ENCODE measurements around the gene UBALD1. TPM values are rescaled to one million over a fixed set of nuclear protein-coding genes. Genes with fewer than 3 reads are reported as not detected.

The UBALD1 gene

DNA sequence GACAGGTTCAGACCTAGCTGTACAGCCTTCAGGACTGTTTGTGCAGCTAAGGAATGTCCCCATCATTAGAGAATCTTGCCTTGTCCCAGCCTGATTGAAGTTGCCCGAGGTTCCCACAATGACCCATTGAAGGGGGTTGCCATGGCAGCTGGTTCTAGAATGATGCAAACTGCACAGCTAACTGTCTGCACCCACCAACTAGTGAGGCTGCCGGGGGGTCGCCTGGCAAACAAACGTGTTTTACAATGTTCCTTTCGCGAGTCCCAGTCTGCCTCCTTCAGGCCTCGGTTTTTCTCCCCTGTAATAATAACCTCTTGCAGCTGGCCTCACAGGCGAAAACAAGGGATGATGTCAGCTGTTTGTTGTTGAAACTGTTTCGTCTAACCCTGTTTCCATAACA is 53.1 kb downstream of the UBALD1 start:
- H2AFZ ChIP-seq (ENCODE audit: low read depth, low read length), result no peak overlapping the region
- H2BK15ac ChIP-seq (ENCODE audit: low read depth, poor library complexity, severe bottlenecking), result no peak overlapping the region
- no peak overlapping the region for H3K9ac ChIP-seq (ENCODE audit: low read length)
- H3K4me3 ChIP-seq (ENCODE audit: insufficient read depth in 1 of 2, low read depth in 1 of 2, low read length in 2 of 2), result no peak overlapping the region
- H3K23ac ChIP-seq (ENCODE audit: low read length in 2 of 2), result no peak overlapping the region
- no peak overlapping the region for H4K91ac ChIP-seq (ENCODE audit: low read length)
- peaks cover 6% of the 10 kb centered on the region for H3K4me1 ChIP-seq (ENCODE audit: control insufficient read depth, insufficient read depth, low read depth, low read length)
- no peak overlapping the region for H3K4me2 ChIP-seq (ENCODE audit: low read length, poor library complexity, severe bottlenecking)
- 71% methylated on average over 7 of the region's 9 CpGs for WGBS
- H4K8ac ChIP-seq (ENCODE audit: low read length), result no peak overlapping the region
- H2BK5ac ChIP-seq (ENCODE audit: low read depth, low read length, poor library complexity, severe bottlenecking), result no peak overlapping the region
- H3K9me3 ChIP-seq (ENCODE audit: control insufficient read depth, low read length), result no peaks in the 10 kb centered on the region
- no peaks in the 10 kb centered on the region for H3K36me3 ChIP-seq (ENCODE audit: control insufficient read depth in 1 of 2, insufficient read depth in 2 of 2, low read depth in 1 of 2, low read length in 2 of 2)
- no peak overlapping the region for H2AK5ac ChIP-seq (ENCODE audit: low read length, severe bottlenecking)
- H3K27me3 ChIP-seq (ENCODE audit: control insufficient read depth in 1 of 2, insufficient read depth in 1 of 2, low read length in 2 of 2), result peaks cover 16 to 37% of the 10 kb centered on the region in 2 experiments
- H3K4ac ChIP-seq (ENCODE audit: low read depth in 1 of 2, low read length in 2 of 2), result no peak overlapping the region
- DNase-seq, result no peak
- H2BK120ac ChIP-seq (ENCODE audit: low read depth, low read length), result no peak overlapping the region
- H3K18ac ChIP-seq (ENCODE audit: low read depth in 1 of 2, low read length in 2 of 2), result no peak overlapping the region
- no peak overlapping the region for H2BK12ac ChIP-seq (ENCODE audit: low read length in 2 of 2)
- H3K79me1 ChIP-seq (replicated peaks; ENCODE audit: low read length, poor library complexity, severe bottlenecking), result no peaks in the 10 kb centered on the region
- H3K27ac ChIP-seq (ENCODE audit: low read length, poor library complexity, severe bottlenecking), result no peak overlapping the region
- H3K14ac ChIP-seq (ENCODE audit: low read length in 2 of 2), result no peak overlapping the region

Small RNA genes within 50 kb of the gene (small RNA-seq; reads per million reads assigned to genes)
- gene RN7SL850P (ENCODE audit: low read depth), result not detected
